Spleen (tissue), 13 donors: Measurements from ENCODE around the gene SEC23A. TPM values are rescaled to one million over a fixed set of nuclear protein-coding genes. Genes with fewer than 3 reads are reported as not detected.
A peak's percentile ranks its signal among the peaks of the same experiment; 100 is the strongest.
"Not testable (repeated sequence)": the region's sequence is repeated elsewhere in the genome, so short reads cannot be mapped to it uniquely, and the experiment has no call there.

Experiments
- DNase-seq: peaks from one replicate; pipeline ENCODE4 v3.0.0-alpha.2; 2020
- H3K27ac ChIP-seq, 8 donors: fragments of 200-600 bp; sonication (generic) in 7 of 8; 1 replicate in 4 of 8; 2 replicates in 4 of 8; pipeline versions ENCODE4 v1.5.0 to v1.8.0; 2016 to 2021; ENCODE audit warnings: inconsistent platforms in 4 of 8, mild to moderate bottlenecking in 4 of 8, moderate library complexity in 1 of 8
- H3K27me3 ChIP-seq, 7 donors: fragments of 200-600 bp; sonication (generic) in 6 of 7; replicated peaks in 1 of 7; 1 replicate in 4 of 7; 2 replicates in 3 of 7; pipeline versions ENCODE4 v1.5.0 to v1.8.0; 2016 to 2021; ENCODE audit warnings: inconsistent platforms in 3 of 7, mild to moderate bottlenecking in 1 of 7
- H3K36me3 ChIP-seq, 6 donors: fragments of 200-600 bp; sonication (generic) in 5 of 6; 1 replicate in 4 of 6; 2 replicates in 2 of 6; pipeline versions ENCODE4 v1.5.0 to v1.8.0; 2016 to 2021; ENCODE audit warnings: inconsistent platforms in 2 of 6
- H3K4me1 ChIP-seq, 6 donors: fragments of 200-600 bp; sonication (generic) in 5 of 6; 1 replicate in 3 of 6; 2 replicates in 3 of 6; pipeline versions ENCODE4 v1.5.0 to v1.8.0; 2016 to 2021; ENCODE audit warnings: inconsistent platforms in 3 of 6
- H3K4me3 ChIP-seq, 8 donors: fragments of 200-600 bp; sonication (generic) in 7 of 8; 1 replicate in 4 of 8; 2 replicates in 4 of 8; pipeline versions ENCODE4 v1.5.0 to v1.8.0; 2016 to 2021; ENCODE audit warnings: inconsistent platforms in 4 of 8, mild to moderate bottlenecking in 4 of 8, moderate library complexity in 2 of 8
- H3K9me3 ChIP-seq, 8 donors: fragments of 200-600 bp; sonication (generic) in 7 of 8; 1 replicate in 4 of 8; 2 replicates in 4 of 8; pipeline versions ENCODE4 v1.5.0 to v1.8.0; 2016 to 2021; ENCODE audit warnings: inconsistent platforms in 4 of 8
- CTCF ChIP-seq, 11 experiments: fragments of 200-600 bp in 7 of 11; fragments of 450-650 bp in 4 of 11; sonication (generic) in 4 of 11; IDR thresholded peaks in 8 of 11; conservative IDR thresholded peaks in 3 of 11; 1 replicate in 7 of 11; 2 replicates in 4 of 11; pipeline versions ENCODE4 v1.4.0 to v1.8.0; 2016 to 2021; ENCODE audit warnings: antibody characterized with exemption in 11 of 11, inconsistent platforms in 4 of 11, mild to moderate bottlenecking in 1 of 11
- POLR2A ChIP-seq, 3 donors: fragments of 450-650 bp; IDR thresholded peaks; one replicate each; pipeline ENCODE4 v1.5.1; 2017; ENCODE audit warnings: antibody characterized with exemption in 3 of 3, mild to moderate bottlenecking in 1 of 3
- POLR2AphosphoS5 ChIP-seq, 3 donors: sonication (generic); formaldehyde crosslinking; IDR thresholded peaks; one replicate each; pipeline ENCODE4 v1.5.1; 2017; ENCODE audit warnings: antibody characterized with exemption in 3 of 3
- WGBS, 5 donors: extraction: QIAGEN DNeasy Blood & Tissue Kit in 3 of 5; methylation state at CpG; one replicate each; pipeline versions ENCODE4 v1.1.5 to v1.1.7; 2013 to 2018; 5-methylcytosine and 5-hydroxymethylcytosine counted together
- intact Hi-C: fragments of 100-400 bp; cut with DNase I; formaldehyde crosslinking; loops from one replicate; pipeline ENCODE4 v1.15.0; 2023; ENCODE audit warnings: low total_unique reads
- long read RNA-seq, 2 donors: transcript quantifications; one replicate each; lab custom pipeline, GENCODE V29; 2026
- polyA plus RNA-seq, 3 donors: library from polyadenylated mRNA; stranded (reverse); fragments of 200-250 nt; gene quantifications; one replicate each; pipeline ENCODE4 v1.2.1, GENCODE V29; 2013
- total RNA-seq, 7 donors: library from RNA; depleted of rRNA in 3 of 7; stranded (reverse); fragments of >200 nt in 3 of 7; fragmentation: NEBNext Ultra II Directional in 4 of 7; extraction: Animal tissue kit (Norgen Biotek cat#: 25700) in 4 of 7; gene quantifications; one replicate each; pipeline versions ENCODE4 v1.1.0 to v1.2.1, GENCODE V29; 2016 to 2021
- donor health status: healthy with polysubstance abuse.
- donor health status: DM: no; HTN: no; CAD: no; lungs with moderate emphysema.
- donor health status: DM: no; HTN: no; CAD: no.
- donor health status: Bipolar disorder and iron deficiency.
- donor health status: healthy.
- donor health status: DM: no; HTN: no; CAD: no.
- donor health status: DM: yes; HTN: yes; CAD: no.

SEC23A gene
- total RNA-seq, result 10 to 100 TPM; 50.0 to 87.5 (median 63.8) TPM
- polyA plus RNA-seq, result 10 to 100 TPM in 1 of 3 donors, 1 to 10 TPM in 2; 9.6 to 13.4 (median 9.8) TPM
- long read RNA-seq, donor 1, full-length matches to known transcripts, result 4 of 4 reads
- long read RNA-seq, donor 1, partial matches to known transcripts, result 0 of 4 reads
- long read RNA-seq, donor 1, other reads (novel, unspliced or antisense), result 0 of 4 reads
- long read RNA-seq, donor 2, full-length matches to known transcripts, result 6 of 6 reads
- long read RNA-seq, donor 2, partial matches to known transcripts, result 0 of 6 reads
- long read RNA-seq, donor 2, other reads (novel, unspliced or antisense), result 0 of 6 reads

GRCh38 chr14:39102969-39103957, at the start of gene SEC23A:
SEC23A (minus strand) TSS chr14:39103235; CDS start chr14:39096118, 7,117 bp downstream.
- Histone ChIP-seq H3K27me3 (no peaks in the 10 kb centered on the region), H3K9me3 (no peaks in the 10 kb centered on the region), H3K4me1 (peaks cover 0 to 58% (median 41%) of the 10 kb centered on the region in 6 donors), H3K4me3 (peak within 1 kb of the TSS; percentile 61 to 81 (median 74)), H3K36me3 (peaks cover 0 to 2% (median 0%) of the 10 kb centered on the region in 6 donors), H3K27ac (peak within 1 kb of the TSS; percentile 86 to 97 (median 94))
- TF ChIP-seq POLR2A (IDR thresholded peaks at IDR 0.05), result peak in 2 of 3 donors; percentile 63 to 84
- TF ChIP-seq CTCF (IDR thresholded peaks at IDR 0.05 in 8 of 11, conservative IDR thresholded peaks at IDR 0.05 in 3 of 11), result peak in 1 of 11 experiments; percentile 7
- TF ChIP-seq POLR2AphosphoS5 (IDR thresholded peaks at IDR 0.05), result peak; percentile 98
- intact Hi-C loops, result loop anchor here (5.0 to 10.0 kb wide), 2 partner anchors 74 to 332 kb away; partner anchors contain the start of genes FBXO33 and PNN
- peak; percentile 98 for DNase-seq
- 0 to 2% (median 1%) methylated on average over 38 to 58 of the region's 58 CpGs for WGBS, 5 donors

GRCh38 chr14:39145266-39145966, 42.4 kb upstream of the SEC23A start:
- DNase-seq, result no peak
- H3K27ac ChIP-seq, result no peak overlapping the region
- H3K4me1 ChIP-seq, result no peaks in the 10 kb centered on the region
- no peaks in the 10 kb centered on the region for H3K27me3 ChIP-seq
- intact Hi-C loops, result no loop called here
- no peak overlapping the region for H3K4me3 ChIP-seq
- WGBS, 5 donors, result 77 to 89% (median 85%) methylated on average over 7 of the region's 7 CpGs
- H3K36me3 ChIP-seq, result peaks cover 0 to 90% (median 26%) of the 10 kb centered on the region in 6 donors
- H3K9me3 ChIP-seq, result peaks cover 0 to 16% (median 5%) of the 10 kb centered on the region in 8 donors
- TF ChIP-seq CTCF (IDR thresholded peaks at IDR 0.05 in 8 of 11, conservative IDR thresholded peaks at IDR 0.05 in 3 of 11) (no peak), POLR2AphosphoS5 (IDR thresholded peaks at IDR 0.05) (no peak), POLR2A (IDR thresholded peaks at IDR 0.05) (no peak)

- Histone ChIP-seq H3K9me3 (peaks cover 0 to 16% (median 5%) of the 10 kb centered on the region in 8 donors), H3K36me3 (peaks cover 0 to 90% (median 17%) of the 10 kb centered on the region in 6 donors)
- H3K27me3 ChIP-seq, H3K27ac ChIP-seq, H3K4me1 ChIP-seq, intact Hi-C loops, DNase-seq, H3K4me3 ChIP-seq: not testable (repeated sequence)
- WGBS, 5 donors, result 56 to 69% (median 65%) methylated on average over 2 of the region's 2 CpGs
These were observed 40.2 kb upstream of the SEC23A start for GRCh38 chr14:39143226-39143625.

- Histone ChIP-seq H3K9me3 (peaks cover 0 to 16% (median 5%) of the 10 kb centered on the region in 8 donors), H3K36me3 (peaks cover 0 to 90% (median 24%) of the 10 kb centered on the region in 6 donors)
- H3K4me3 ChIP-seq, H3K4me1 ChIP-seq, H3K27me3 ChIP-seq, H3K27ac ChIP-seq, intact Hi-C loops, DNase-seq: not testable (repeated sequence)
- WGBS, 5 donors, result 73 to 93% (median 92%) methylated on average over 1 of the region's 1 CpG
These were observed 38.6 kb upstream of the SEC23A start for GRCh38 chr14:39141623-39142022.
